BE2C (cell line): ENCODE data around the gene WDFY3.

Source experiments
- DNase-seq: peaks from one replicate; pipeline ENCODE4 v3.0.0-alpha.2; 2020
- H3K27me3 ChIP-seq: fragments of 250-450 bp; sonication (Bioruptor Pico); 2 replicates; pipeline ENCODE4 v1.5.1; 2020; ENCODE audit warnings: mild to moderate bottlenecking
- H3K36me3 ChIP-seq: fragments of 250-450 bp; sonication (Bioruptor Pico); 2 replicates; pipeline ENCODE4 v1.5.1; 2020; ENCODE audit warnings: mild to moderate bottlenecking
- H3K4me1 ChIP-seq: fragments of 250-450 bp; sonication (Bioruptor Pico); 2 replicates; pipeline ENCODE4 v1.5.1; 2020
- H3K4me3 ChIP-seq: 2 replicates; pipeline ENCODE4 v1.5.1; 2011; ENCODE audit warnings: low read depth, low read length
- H3K9me3 ChIP-seq: fragments of 250-450 bp; sonication (Bioruptor Pico); 2 replicates; pipeline ENCODE4 v1.5.1; 2020
- TF ChIP-seq, protein P1 (sequence below): IDR thresholded peaks from 2 replicates; pipeline ENCODE4 v1.5.1; 2012; ENCODE audit warnings: mild to moderate bottlenecking, low read depth, low read length

The WDFY3 gene

DNA sequence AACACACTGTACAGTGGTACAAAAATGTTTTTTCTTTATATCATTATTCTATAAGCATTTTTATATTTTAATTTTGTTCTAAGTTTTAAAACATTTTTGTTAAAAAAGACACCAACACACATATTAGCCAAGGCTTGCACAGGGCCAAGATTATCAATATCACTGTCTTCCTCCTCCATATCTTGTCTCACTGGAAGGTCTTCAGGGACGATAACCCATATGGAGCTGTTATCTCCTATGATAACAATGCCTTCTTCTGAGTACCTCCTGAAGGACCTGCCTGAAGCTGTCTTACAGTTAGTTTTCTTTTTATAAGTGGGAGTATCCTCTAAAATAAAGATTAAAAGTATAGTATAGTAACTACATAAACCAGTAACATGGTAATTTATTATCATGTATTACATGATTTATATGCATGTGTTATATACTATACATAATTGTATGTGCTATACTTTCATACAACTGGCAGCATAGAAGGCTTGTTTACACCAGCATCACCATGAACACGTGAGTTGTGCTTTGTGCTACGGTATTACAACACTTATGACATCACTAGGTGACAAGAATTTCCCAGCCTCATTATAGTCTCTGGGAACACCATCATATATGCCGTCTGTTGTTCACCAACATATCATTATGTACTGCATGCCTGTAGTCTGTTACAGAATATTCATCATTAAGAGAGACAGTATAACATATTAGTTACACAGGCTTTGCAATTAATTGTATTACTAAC is 90.7 kb downstream of the WDFY3 start:
- TF ChIP-seq, protein P1, sequence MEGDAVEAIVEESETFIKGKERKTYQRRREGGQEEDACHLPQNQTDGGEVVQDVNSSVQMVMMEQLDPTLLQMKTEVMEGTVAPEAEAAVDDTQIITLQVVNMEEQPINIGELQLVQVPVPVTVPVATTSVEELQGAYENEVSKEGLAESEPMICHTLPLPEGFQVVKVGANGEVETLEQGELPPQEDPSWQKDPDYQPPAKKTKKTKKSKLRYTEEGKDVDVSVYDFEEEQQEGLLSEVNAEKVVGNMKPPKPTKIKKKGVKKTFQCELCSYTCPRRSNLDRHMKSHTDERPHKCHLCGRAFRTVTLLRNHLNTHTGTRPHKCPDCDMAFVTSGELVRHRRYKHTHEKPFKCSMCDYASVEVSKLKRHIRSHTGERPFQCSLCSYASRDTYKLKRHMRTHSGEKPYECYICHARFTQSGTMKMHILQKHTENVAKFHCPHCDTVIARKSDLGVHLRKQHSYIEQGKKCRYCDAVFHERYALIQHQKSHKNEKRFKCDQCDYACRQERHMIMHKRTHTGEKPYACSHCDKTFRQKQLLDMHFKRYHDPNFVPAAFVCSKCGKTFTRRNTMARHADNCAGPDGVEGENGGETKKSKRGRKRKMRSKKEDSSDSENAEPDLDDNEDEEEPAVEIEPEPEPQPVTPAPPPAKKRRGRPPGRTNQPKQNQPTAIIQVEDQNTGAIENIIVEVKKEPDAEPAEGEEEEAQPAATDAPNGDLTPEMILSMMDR: no peak
- no peaks in the 10 kb centered on the region for H3K9me3 ChIP-seq
- no peaks in the 10 kb centered on the region for H3K27me3 ChIP-seq
- peaks cover 3% of the 10 kb centered on the region; the same call in 1 of the 2 replicates for H3K4me1 ChIP-seq
- H3K4me3 ChIP-seq: no peak overlapping the region
- no peak for DNase-seq
- no peaks in the 10 kb centered on the region; the same call in 1 of the 2 replicates for H3K36me3 ChIP-seq

DNA sequence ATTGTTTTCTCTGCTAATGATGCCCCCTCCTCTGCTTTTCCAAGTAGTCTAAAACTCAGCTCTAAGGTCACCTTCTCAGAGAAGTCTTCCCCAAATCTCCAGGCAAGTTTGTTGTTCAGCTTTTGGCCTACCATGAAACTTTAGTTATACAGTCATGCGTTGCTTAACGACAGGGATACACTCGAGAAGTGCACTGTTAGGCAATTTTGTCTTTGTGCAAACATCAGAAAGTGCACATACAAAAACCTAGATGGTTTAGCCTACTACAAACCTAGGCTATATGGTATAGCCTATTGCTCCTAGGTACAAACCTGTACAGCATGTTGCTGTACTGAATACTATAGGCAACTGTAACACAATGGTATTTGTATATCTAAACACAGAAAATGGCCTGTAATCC is 91.9 kb downstream of the WDFY3 start:
- Histone ChIP-seq H3K9me3 (no peaks in the 10 kb centered on the region), H3K36me3 (no peaks in the 10 kb centered on the region; the same call in 1 of the 2 replicates), H3K4me1 (peaks cover 8% of the 10 kb centered on the region; the same call in 1 of the 2 replicates), H3K27me3 (no peaks in the 10 kb centered on the region), H3K4me3 (no peak overlapping the region)
- TF ChIP-seq, protein P1: no peak
- no peak for DNase-seq

DNA sequence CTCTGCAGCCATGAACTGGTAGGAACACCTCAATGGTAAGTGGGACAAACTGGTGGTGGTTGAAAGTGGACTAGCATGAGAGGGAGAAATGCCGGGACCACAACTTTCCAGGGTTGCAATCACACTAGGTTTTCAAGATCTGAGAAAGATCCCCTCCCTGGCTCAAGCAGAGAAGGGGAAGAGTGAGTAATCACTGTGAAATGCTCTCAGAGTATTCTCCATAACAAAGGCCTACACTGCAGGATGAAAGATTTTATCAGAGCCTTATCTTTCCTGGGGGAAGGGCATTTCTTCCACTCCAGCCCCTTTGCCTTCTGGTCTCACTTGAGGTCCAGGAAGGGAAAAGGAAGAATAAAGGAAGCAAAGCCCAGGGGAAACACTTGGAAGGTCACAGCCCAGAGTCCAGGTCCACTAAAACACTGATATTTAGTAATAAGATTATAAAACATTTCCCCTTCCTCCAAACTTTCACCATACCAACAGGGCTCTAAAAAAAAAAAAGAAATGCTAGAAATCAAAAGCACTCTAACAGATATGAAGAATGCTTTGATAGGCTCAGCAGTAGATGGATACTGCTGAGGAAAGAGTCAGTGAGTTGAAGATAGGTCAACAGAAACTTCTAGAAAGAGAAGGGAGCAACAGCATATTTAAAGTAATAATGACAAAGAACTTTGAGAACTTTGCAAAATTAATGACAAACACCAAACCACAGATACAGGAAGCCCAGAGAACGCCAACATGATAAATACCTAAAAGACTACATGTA is 95.9 kb downstream of the WDFY3 start:
- Histone ChIP-seq H3K9me3 (no peaks in the 10 kb centered on the region), H3K27me3 (no peaks in the 10 kb centered on the region), H3K36me3 (no peaks in the 10 kb centered on the region), H3K4me3 (no peak overlapping the region), H3K4me1 (peaks cover 18% of the 10 kb centered on the region)
- TF ChIP-seq, protein P1: no peak
- DNase-seq: no peak

DNA sequence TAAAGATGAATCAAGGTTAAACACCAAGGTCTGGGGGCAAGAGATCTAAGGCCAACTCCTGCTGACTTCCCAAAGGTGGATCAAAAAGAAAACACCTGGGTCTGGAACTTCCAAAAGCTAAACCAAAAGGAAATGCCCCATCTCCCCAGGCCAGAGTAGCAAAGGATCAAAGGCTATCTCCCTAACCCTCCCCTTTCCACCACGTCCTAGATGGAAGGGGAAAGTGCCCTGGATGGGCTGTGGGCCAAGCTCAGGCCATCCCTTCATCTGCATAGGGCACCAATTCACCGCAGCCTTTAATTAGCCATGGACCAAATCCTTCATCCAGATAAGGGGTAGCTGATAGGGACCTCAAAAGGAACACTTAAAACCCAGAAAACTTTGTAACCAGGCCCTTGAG is 100.2 kb downstream of the WDFY3 start:
- H3K9me3 ChIP-seq: no peaks in the 10 kb centered on the region
- TF ChIP-seq, protein P1: no peak
- H3K27me3 ChIP-seq: no peaks in the 10 kb centered on the region
- H3K36me3 ChIP-seq: no peaks in the 10 kb centered on the region
- no peak overlapping the region for H3K4me3 ChIP-seq
- peaks cover 18% of the 10 kb centered on the region for H3K4me1 ChIP-seq
- no peak for DNase-seq

DNA sequence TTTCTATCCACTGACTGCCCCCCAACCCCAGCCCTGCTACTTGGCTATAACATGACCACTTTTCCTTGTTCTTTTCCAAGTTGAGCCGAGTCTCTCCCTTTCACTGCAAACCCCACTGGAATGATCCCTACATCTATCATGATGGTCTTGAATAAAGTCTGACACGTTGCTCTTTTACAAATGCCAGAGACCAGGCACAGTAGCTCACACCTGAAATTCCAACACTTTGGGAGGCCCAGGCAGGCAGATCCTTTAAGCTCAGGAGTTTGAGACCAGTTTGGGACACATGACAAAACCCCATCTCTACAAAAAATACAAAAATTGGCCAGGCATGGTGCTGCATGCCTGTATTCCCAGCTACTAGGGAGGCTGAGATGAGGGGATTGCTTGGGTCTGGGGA is 100.9 kb downstream of the WDFY3 start:
- no peak overlapping the region for H3K4me3 ChIP-seq
- no peaks in the 10 kb centered on the region for H3K9me3 ChIP-seq
- TF ChIP-seq, protein P1: no peak
- H3K4me1 ChIP-seq: peaks cover 15% of the 10 kb centered on the region
- no peaks in the 10 kb centered on the region for H3K27me3 ChIP-seq
- no peaks in the 10 kb centered on the region for H3K36me3 ChIP-seq
- no peak for DNase-seq

DNA sequence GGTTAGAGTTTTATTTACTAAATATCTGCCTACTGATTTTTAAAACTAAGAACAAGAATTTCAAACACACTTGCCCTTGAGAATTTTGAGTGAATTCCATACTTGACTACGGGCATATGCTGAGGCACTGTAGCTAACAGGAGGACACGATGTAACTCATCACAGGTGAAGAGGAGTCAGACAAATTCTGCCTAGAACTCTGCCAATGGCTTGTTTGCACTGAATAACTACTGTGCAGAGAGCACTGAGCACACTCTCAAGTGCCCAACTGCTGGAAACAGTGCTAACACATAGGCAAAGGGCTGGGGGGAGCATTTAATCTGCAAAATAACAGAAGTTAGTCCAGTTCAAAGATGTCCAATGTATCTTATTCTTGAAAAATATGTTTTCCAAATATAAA is 104.4 kb downstream of the WDFY3 start:
- TF ChIP-seq, protein P1: no peak
- no peaks in the 10 kb centered on the region for H3K9me3 ChIP-seq
- 0 out of 2 replicates have a peak, but pooled peaks cover 3% of the 10 kb centered on the region for H3K36me3 ChIP-seq
- H3K4me3 ChIP-seq: no peak overlapping the region
- peaks cover 2% of the 10 kb centered on the region; the same call in 1 of the 2 replicates for H3K4me1 ChIP-seq
- H3K27me3 ChIP-seq: no peaks in the 10 kb centered on the region
- no peak for DNase-seq
